Liver (tissue), 9 donors: ENCODE measurements around the gene NYAP1. TPM values are rescaled to one million over a fixed set of nuclear protein-coding genes. Genes with fewer than 3 reads are reported as not detected.

ENCODE experiments used
- DNase-seq: peaks from one replicate; pipeline ENCODE4 v3.0.0-alpha.2; 2017; ENCODE audit warnings: low spot score
- H3K27ac ChIP-seq, 2 donors: one replicate each; pipeline ENCODE4 v1.7.0; 2013; ENCODE audit warnings: inconsistent platforms in 2 of 2, low read length in 2 of 2, control low read depth in 1 of 2, low read depth in 1 of 2, mild to moderate bottlenecking in 1 of 2
- H3K27me3 ChIP-seq, 4 donors: one replicate each; pipeline versions ENCODE4 v1.6.1 to v1.7.0; 2013; ENCODE audit warnings: low read length in 3 of 4, inconsistent platforms in 1 of 4, mild to moderate bottlenecking in 1 of 4, moderate library complexity in 1 of 4; ENCODE audit not compliant: control insufficient read depth in 4 of 4, insufficient read depth in 4 of 4
- H3K36me3 ChIP-seq, 4 donors: one replicate each; pipeline versions ENCODE4 v1.6.1 to v1.7.0; 2013; ENCODE audit warnings: low read length in 3 of 4, mild to moderate bottlenecking in 3 of 4, low read depth in 1 of 4, moderate library complexity in 1 of 4; ENCODE audit not compliant: control insufficient read depth in 4 of 4, insufficient read depth in 3 of 4
- H3K4me1 ChIP-seq, 4 donors: one replicate each; pipeline versions ENCODE4 v1.6.1 to v1.7.0; 2013; ENCODE audit warnings: low read length in 3 of 4, mild to moderate bottlenecking in 3 of 4, moderate library complexity in 1 of 4; ENCODE audit not compliant: control insufficient read depth in 4 of 4, insufficient read depth in 4 of 4
- H3K4me3 ChIP-seq, 3 donors: one replicate each; pipeline versions ENCODE4 v1.6.1 to v1.7.0; 2013; ENCODE audit warnings: low read length in 3 of 3, control low read depth in 1 of 3, low read depth in 1 of 3, mild to moderate bottlenecking in 1 of 3
- H3K9ac ChIP-seq, 2 donors: one replicate each; pipeline ENCODE4 v1.7.0; 2013; ENCODE audit warnings: low read length in 2 of 2, mild to moderate bottlenecking in 2 of 2, moderate library complexity in 2 of 2, control low read depth in 1 of 2, low read depth in 1 of 2
- H3K9me3 ChIP-seq, 4 donors: one replicate each; pipeline versions ENCODE4 v1.6.1 to v1.7.0; 2013; ENCODE audit warnings: low read length in 3 of 4; ENCODE audit not compliant: control insufficient read depth in 4 of 4
- EGR1 ChIP-seq, 2 donors: IDR thresholded peaks; 2 replicates each; pipeline ENCODE4 v1.6.1; 2016 to 2018; ENCODE audit warnings: antibody characterized with exemption in 2 of 2, low read depth in 2 of 2
- FOXA2 ChIP-seq: IDR thresholded peaks from 2 replicates; pipeline ENCODE4 v1.6.1; 2016; ENCODE audit warnings: antibody characterized with exemption
- GABPA ChIP-seq, 2 donors: IDR thresholded peaks in 1 of 2; conservative IDR thresholded peaks in 1 of 2; 2 replicates each; pipeline ENCODE4 v1.6.1; 2016; ENCODE audit warnings: antibody characterized with exemption in 2 of 2, mild to moderate bottlenecking in 1 of 2, moderate library complexity in 1 of 2
- HNF4A ChIP-seq, 2 donors: conservative IDR thresholded peaks; 2 replicates each; pipeline ENCODE4 v1.6.1; 2016; ENCODE audit warnings: antibody characterized with exemption in 2 of 2, mild to moderate bottlenecking in 2 of 2
- HNF4G ChIP-seq: IDR thresholded peaks from 2 replicates; pipeline ENCODE4 v1.6.1; 2016; ENCODE audit warnings: antibody characterized with exemption
- JUND ChIP-seq, 2 donors: IDR thresholded peaks; 2 replicates each; pipeline ENCODE4 v1.6.1; 2016; ENCODE audit warnings: antibody characterized with exemption in 2 of 2
- NR2F2 ChIP-seq: IDR thresholded peaks from 2 replicates; pipeline ENCODE4 v1.6.1; 2016; ENCODE audit warnings: antibody characterized with exemption
- RAD21 ChIP-seq, 2 donors: IDR thresholded peaks; 2 replicates each; pipeline ENCODE4 v1.6.1; 2016; ENCODE audit warnings: antibody characterized with exemption in 2 of 2, mild to moderate bottlenecking in 2 of 2
- RXRA ChIP-seq, 2 donors: IDR thresholded peaks; 2 replicates each; pipeline ENCODE4 v1.6.1; 2017 to 2018; ENCODE audit warnings: antibody characterized with exemption in 2 of 2, mild to moderate bottlenecking in 1 of 2
- SP1 ChIP-seq: IDR thresholded peaks from 2 replicates; pipeline ENCODE4 v1.6.1; 2018; ENCODE audit warnings: antibody characterized with exemption, mild to moderate bottlenecking
- TAF1 ChIP-seq: conservative IDR thresholded peaks from 2 replicates; pipeline ENCODE4 v1.6.1; 2016; ENCODE audit warnings: antibody characterized with exemption, mild to moderate bottlenecking
- YY1 ChIP-seq: IDR thresholded peaks from 2 replicates; pipeline ENCODE4 v1.6.1; 2016; ENCODE audit warnings: antibody characterized with exemption, mild to moderate bottlenecking
- WGBS: extraction: QIAGEN DNeasy Blood & Tissue Kit; methylation state at CpG from one replicate; pipeline ENCODE4 v1.1.7; 2013; 5-methylcytosine and 5-hydroxymethylcytosine counted together
- polyA plus RNA-seq, 2 donors: library from polyadenylated mRNA; stranded (reverse) in 1 of 2; unstranded in 1 of 2; fragments of 200-250 nt in 1 of 2; fragments of >200 nt in 1 of 2; fragmentation: Nextera tagmentation in 1 of 2; extraction: Ambion mirVana in 1 of 2; gene quantifications; one replicate each; pipeline versions ENCODE4 v1.2.1 to v1.2.3, GENCODE V29; 2013 to 2015
- total RNA-seq, 2 donors: library from RNA; depleted of rRNA; stranded (reverse); fragments of >200 nt; gene quantifications; one replicate each; pipeline ENCODE4 v1.2.3, GENCODE V29; 2014
- TF ChIP-seq, protein P1 (sequence below): IDR thresholded peaks from 2 replicates; pipeline ENCODE4 v1.6.1; 2016; ENCODE audit warnings: antibody characterized with exemption
- TF ChIP-seq, protein P2 (sequence below): fragments of 150-350 bp; IDR thresholded peaks from 2 replicates; pipeline ENCODE4 v1.5.1; 2017; ENCODE audit warnings: improper control_type of control experiment, low read depth, low read length; ENCODE audit not compliant: missing input control
- TF ChIP-seq, protein P3 (sequence below): IDR thresholded peaks from 2 replicates; pipeline ENCODE4 v1.6.1; 2016; ENCODE audit warnings: antibody characterized with exemption, mild to moderate bottlenecking
- donor health status: healthy.
- donor health status: healthy.
- donor health status: healthy.
- donor health status: healthy.
- donor health status: healthy.

The NYAP1 gene
- total and polyA plus RNA-seq, 4 donors: 0.08 to 0.29 (median 0.09) TPM; not detected in 1

DNA sequence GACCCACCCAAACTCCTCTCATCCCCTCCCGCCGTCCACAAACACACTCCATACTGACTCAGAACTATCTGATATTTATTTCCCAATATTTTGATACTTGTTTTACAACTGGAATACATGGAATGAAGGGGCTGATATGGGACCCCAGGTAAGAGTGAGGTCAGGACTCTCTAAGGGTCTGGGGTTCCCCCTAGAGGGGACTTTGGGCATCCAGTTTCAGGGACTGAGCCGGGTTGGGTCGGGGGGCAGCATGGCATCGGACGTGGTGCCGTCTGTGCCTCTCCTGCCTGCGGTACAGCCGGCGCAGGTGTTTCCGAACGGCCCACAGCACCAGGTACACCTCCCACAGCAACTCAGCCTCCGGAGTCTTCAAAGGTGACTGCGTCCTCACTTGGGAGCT lies 27.2 kb upstream of the NYAP1 start (continued):
- TF ChIP-seq, protein P1, sequence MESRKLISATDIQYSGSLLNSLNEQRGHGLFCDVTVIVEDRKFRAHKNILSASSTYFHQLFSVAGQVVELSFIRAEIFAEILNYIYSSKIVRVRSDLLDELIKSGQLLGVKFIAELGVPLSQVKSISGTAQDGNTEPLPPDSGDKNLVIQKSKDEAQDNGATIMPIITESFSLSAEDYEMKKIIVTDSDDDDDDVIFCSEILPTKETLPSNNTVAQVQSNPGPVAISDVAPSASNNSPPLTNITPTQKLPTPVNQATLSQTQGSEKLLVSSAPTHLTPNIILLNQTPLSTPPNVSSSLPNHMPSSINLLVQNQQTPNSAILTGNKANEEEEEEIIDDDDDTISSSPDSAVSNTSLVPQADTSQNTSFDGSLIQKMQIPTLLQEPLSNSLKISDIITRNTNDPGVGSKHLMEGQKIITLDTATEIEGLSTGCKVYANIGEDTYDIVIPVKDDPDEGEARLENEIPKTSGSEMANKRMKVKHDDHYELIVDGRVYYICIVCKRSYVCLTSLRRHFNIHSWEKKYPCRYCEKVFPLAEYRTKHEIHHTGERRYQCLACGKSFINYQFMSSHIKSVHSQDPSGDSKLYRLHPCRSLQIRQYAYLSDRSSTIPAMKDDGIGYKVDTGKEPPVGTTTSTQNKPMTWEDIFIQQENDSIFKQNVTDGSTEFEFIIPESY: no peak
- TF ChIP-seq YY1 (no peak), RAD21 (IDR thresholded peaks at IDR 0.05) (no peak), TAF1 (no peak), GABPA (IDR thresholded peaks at IDR 0.05 in 1 of 2, conservative IDR thresholded peaks at IDR 0.05 in 1 of 2) (no peak)
- TF ChIP-seq, protein P2, sequence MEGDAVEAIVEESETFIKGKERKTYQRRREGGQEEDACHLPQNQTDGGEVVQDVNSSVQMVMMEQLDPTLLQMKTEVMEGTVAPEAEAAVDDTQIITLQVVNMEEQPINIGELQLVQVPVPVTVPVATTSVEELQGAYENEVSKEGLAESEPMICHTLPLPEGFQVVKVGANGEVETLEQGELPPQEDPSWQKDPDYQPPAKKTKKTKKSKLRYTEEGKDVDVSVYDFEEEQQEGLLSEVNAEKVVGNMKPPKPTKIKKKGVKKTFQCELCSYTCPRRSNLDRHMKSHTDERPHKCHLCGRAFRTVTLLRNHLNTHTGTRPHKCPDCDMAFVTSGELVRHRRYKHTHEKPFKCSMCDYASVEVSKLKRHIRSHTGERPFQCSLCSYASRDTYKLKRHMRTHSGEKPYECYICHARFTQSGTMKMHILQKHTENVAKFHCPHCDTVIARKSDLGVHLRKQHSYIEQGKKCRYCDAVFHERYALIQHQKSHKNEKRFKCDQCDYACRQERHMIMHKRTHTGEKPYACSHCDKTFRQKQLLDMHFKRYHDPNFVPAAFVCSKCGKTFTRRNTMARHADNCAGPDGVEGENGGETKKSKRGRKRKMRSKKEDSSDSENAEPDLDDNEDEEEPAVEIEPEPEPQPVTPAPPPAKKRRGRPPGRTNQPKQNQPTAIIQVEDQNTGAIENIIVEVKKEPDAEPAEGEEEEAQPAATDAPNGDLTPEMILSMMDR: no peak

DNA sequence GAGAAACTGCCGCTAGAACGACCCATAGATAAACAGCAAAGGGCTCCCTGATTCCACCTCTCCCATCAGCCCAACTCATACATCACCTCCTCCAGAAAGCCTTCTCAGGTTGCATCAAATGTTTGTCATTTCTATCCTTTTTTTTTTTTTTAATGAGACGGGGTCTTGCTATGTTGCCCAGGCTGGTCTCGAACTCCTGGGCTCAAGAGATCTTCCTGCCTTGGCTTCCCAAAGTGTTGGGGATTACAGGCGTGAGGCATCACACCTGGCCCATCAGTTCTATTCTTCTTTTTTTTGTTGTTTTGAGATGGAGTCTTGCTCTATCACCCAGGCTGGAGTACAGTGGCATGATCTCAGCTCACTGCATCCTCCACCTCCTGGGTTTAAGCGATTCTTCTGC lies 26.7 kb upstream of the NYAP1 start:
- H3K36me3 ChIP-seq: no peaks in the 10 kb centered on the region
- 96% methylated on average over 6 of the region's 6 CpGs for WGBS

More for the DNA sequence above, 26.7 kb upstream of the NYAP1 start:
- H3K9me3 ChIP-seq: no peaks in the 10 kb centered on the region
- H3K9ac ChIP-seq: no peak overlapping the region
- no peak for DNase-seq
- TF ChIP-seq JUND (IDR thresholded peaks at IDR 0.05) (no peak), FOXA2 (no peak), RAD21 (IDR thresholded peaks at IDR 0.05) (no peak), HNF4A (conservative IDR thresholded peaks at IDR 0.05) (no peak), YY1 (no peak), HNF4G (no peak), SP1 (no peak), NR2F2 (no peak), TAF1 (no peak), RXRA (IDR thresholded peaks at IDR 0.05) (no peak), EGR1 (IDR thresholded peaks at IDR 0.05; ENCODE audit: low read depth in 2 of 2) (no peak)
- TF ChIP-seq, protein P2: no peak
- TF ChIP-seq, protein P3, sequence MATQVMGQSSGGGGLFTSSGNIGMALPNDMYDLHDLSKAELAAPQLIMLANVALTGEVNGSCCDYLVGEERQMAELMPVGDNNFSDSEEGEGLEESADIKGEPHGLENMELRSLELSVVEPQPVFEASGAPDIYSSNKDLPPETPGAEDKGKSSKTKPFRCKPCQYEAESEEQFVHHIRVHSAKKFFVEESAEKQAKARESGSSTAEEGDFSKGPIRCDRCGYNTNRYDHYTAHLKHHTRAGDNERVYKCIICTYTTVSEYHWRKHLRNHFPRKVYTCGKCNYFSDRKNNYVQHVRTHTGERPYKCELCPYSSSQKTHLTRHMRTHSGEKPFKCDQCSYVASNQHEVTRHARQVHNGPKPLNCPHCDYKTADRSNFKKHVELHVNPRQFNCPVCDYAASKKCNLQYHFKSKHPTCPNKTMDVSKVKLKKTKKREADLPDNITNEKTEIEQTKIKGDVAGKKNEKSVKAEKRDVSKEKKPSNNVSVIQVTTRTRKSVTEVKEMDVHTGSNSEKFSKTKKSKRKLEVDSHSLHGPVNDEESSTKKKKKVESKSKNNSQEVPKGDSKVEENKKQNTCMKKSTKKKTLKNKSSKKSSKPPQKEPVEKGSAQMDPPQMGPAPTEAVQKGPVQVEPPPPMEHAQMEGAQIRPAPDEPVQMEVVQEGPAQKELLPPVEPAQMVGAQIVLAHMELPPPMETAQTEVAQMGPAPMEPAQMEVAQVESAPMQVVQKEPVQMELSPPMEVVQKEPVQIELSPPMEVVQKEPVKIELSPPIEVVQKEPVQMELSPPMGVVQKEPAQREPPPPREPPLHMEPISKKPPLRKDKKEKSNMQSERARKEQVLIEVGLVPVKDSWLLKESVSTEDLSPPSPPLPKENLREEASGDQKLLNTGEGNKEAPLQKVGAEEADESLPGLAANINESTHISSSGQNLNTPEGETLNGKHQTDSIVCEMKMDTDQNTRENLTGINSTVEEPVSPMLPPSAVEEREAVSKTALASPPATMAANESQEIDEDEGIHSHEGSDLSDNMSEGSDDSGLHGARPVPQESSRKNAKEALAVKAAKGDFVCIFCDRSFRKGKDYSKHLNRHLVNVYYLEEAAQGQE: no peak
- TF ChIP-seq, protein P1: no peak
- no peak overlapping the region for H3K27ac ChIP-seq
- no peaks in the 10 kb centered on the region for H3K27me3 ChIP-seq
- no peak overlapping the region for H3K4me3 ChIP-seq
- H3K4me1 ChIP-seq: no peaks in the 10 kb centered on the region
